Activated CD4-positive, alpha-beta T cell treated with anti-CD3 and anti-CD28 coated beads, Interleukin-2, amount 50 U/mL, for 48 hours (primary cell): Measurements from ENCODE around the gene MNT.

ENCODE experiments used
- DNase-seq, 2 experiments: peaks; one replicate each; pipeline ENCODE4 v3.0.0-alpha.2; 2020

The MNT gene

DNA sequence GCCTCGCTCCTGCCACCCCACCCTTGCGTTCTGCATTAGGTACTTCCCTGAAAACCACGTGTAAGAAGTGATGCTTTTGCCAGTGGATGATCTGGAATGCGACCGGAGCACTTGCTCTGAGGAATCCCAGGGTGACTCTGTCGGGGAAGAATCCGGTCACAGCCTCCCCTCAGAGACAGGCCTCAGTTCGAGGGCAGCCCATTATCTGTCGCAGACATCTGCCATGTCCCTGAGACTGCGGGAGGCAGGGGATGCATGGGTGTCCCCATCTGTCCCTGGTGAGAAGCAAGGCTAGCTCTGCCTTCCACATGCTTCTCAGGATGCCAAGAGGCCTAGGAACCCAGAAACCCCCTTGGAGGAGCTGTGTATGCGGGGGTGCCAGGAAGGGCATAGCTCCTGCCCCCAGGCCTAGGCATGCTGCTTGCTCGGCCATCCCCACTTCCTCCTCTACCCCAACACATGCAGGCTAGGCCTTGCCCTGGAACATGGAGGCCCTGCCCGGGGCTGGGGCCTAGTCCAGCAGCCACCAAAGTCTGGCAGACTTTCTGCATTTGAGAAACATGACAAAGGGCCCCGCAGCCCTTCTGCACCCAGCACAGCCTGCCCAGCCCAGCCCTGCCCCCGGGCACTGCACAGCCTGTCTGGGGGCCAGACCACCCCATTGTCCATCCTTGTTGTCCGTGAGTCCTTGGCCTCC, 20.5 kb downstream of the MNT start:
- DNase-seq, result no peak

- no peak for DNase-seq
Measured at GRCh38 chr17:2379489-2380225, 21.2 kb downstream of the MNT start.

DNA sequence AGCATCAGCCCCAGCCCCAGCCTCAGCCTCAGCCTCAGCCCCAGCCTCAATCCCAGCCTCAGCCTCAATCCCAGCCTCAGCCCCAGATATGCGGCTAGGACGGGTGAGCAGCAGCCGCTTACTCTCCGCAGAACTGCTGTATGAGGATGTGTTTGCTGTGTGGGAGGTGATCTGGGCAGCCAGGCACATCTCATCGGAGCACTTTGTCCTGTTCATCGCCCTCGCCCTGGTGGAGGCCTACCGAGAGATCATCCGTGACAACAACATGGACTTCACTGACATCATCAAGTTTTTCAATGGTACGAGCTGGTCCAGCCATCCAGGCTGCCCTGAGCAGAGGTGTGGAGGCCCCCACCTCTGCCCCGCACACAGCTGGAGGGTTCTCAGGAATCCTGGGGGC, 22.0 kb downstream of the MNT start:
- DNase-seq, result no peak

DNA sequence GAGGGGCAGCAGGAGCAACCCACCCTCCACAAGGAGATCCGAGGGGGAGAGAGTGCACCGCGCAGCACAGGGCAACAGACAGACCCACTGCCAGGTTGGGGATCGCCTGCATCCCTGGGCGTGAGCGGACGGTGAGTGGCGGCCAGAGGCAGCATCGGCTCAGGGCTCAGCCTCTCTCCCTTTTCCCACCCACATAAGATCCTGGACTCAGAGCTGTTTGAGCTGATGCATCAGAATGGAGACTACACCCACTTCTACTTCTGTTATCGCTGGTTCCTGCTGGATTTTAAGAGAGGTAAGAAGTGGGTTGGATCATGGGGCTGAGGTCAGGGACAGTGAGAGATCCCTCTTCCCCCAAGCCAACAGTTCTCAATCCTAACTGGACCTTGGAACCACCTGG, 23.2 kb downstream of the MNT start:
- DNase-seq, result no peak

- no peak for DNase-seq
Measured at GRCh38 chr17:2376107-2376506, 24.8 kb downstream of the MNT start.

GRCh38 chr17:2375406-2375805, 25.5 kb downstream of the MNT start:
- DNase-seq, result no peak

- no peak for DNase-seq
Measured at GRCh38 chr17:2374549-2375285, 26.1 kb downstream of the MNT start.

- DNase-seq, result no peak
Measured at GRCh38 chr17:2373179-2373578, 27.7 kb downstream of the MNT start.

GRCh38 chr17:2372681-2373080, 28.2 kb downstream of the MNT start:
- DNase-seq, result no peak

DNA sequence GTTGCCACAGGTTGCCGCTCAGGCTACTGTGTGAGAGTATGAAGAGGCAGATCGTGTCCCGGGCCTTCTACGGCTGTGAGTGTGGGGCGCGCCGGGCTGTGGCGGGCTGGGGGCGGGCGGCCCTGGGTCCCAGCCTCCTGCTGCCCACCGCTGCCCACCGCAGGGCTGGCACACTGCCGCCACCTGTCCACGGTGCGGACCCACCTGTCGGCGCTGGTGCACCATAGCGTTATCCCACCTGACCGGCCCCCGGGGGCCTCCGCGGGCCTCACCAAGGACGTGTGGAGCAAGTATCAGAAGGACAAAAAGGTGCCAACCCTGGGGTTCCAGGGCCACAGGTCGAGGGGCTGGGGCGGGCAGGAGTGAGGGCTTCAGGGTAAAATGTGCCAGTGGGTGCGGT, 28.7 kb downstream of the MNT start:
- no peak for DNase-seq

DNA sequence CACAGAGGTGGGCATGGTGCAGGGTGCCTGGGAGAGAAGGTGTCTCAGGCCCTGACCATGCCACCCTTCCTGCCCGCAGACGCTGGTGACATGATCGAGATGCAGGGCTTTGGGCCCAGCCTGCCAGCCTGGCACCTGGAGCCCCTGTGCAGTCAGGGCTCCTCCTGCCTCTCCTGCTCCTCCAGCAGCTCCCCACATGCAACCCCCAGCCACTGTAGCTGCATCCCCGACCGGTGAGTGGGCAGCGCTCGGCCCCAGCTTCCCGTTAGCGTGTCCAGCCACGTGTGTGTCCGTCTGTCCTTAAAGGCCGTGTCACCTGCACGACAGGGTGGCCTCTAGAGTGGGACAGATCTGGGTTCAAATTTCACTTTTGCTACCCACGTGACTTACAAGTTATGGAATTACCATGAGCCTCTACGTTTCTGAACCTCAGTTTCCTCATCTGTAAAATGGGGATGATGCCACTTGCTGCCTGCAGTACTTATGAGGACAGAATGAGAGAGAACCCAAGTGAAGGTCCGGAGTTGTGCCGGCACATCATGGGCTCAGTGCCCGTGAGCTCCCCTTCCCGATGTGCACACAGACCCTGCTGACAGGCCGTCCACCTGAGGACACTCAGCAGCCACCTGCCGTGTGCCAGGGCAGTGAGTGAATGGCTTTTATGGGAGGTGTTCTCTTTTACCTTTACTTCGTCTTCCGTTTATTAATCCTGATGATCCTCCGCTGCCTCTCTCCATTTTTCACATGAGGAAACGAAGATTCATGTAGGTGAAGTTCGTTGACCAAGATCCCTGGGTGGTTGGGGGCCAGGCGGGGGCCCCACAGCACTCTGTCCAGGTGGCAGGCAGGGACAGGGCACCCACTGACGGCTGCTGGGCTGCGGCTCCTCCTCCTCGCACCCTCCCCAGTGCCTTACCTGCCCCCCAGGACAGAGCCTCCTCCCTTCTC, 29.4 kb downstream of the MNT start:
- no peak for DNase-seq

- no peak for DNase-seq
Measured at GRCh38 chr17:2370211-2370589, 30.7 kb downstream of the MNT start.

GRCh38 chr17:2369551-2370210, 31.2 kb downstream of the MNT start:
- DNase-seq, result no peak

DNA sequence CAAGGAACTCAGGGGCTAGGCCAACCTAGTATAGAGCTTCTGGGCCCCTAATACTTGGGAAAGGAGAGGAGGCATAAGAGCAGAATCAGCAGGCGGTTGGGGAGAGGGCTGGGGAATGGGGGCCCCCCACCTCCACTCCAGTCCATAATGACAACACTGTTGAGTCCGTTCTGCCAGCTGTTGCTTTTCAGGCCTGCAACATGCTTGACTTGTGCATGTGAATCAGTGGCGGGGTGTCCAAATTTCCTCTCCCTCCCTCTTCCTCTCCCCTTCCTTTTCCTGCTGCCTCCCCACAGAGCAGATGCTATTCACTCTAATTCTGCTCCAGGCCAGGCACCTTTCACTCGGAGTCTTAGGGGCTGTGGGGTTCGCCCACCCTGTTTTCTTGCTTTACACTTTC, 31.8 kb downstream of the MNT start:
- no peak for DNase-seq

- no peak for DNase-seq
Measured at GRCh38 chr17:2368359-2368758, 32.5 kb downstream of the MNT start.

- no peak for DNase-seq
Measured at GRCh38 chr17:2366747-2367494, 33.9 kb downstream of the MNT start.

DNA sequence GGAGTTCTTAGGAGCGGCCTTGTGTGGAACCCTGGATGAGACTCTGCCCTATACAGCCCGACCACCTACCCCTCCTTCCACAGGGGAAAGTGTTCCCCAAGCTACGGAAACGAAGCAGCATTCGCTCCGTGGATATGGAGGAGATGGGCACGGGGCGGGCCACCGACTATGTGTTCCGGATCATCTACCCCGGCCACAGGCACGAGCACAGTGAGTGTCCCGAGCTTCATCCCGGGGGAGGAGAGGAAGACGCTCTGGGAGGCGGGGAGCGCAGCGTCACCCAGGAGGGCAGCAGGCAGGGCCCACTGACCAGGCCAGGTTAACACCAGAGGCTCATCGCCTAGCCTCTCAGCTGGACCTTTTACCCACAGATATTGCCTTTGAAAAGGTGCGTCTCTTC, 35.7 kb downstream of the MNT start:
- DNase-seq, result no peak

GRCh38 chr17:2364763-2365116, 36.1 kb downstream of the MNT start:
- no peak for DNase-seq

- no peak for DNase-seq
Measured at GRCh38 chr17:2363851-2364762, 36.8 kb downstream of the MNT start.

DNA sequence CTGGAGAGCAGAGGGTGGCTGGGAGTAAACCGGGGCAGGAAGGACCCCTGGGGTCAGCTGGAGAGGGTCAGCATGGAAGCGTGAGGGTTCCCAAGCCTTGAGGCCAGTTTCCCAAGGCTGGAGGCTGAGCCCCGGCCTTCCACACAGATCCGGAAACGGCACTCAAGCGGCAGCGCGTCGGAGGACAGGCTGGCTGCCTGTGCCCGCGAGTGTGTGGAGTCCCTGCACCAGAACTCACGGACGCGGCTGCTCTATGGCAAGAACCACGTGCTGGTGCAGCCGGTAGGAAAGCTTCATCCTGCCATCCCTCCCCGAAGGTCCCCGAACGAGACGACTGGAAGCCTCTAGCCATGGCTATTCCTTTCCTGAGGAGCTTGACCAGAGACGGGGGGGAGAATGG, 37.5 kb downstream of the MNT start:
- no peak for DNase-seq

GRCh38 chr17:2362881-2363280, 38.0 kb downstream of the MNT start:
- no peak for DNase-seq
